HG03565 (cell line): Measurements from ENCODE around the gene KLK13.

ENCODE experiments used
- ATAC-seq: cut with Tn5 transposase; IDR thresholded peaks from one replicate; pipeline ENCODE4 v1.9.1; 2021; ENCODE audit warnings: mild to moderate bottlenecking, moderate library complexity; ENCODE audit not compliant: unreplicated experiment

Gene KLK13

GRCh38 chr19:51023946-51024345, 40.9 kb downstream of the KLK13 start:
- ATAC-seq, result no peak

DNA sequence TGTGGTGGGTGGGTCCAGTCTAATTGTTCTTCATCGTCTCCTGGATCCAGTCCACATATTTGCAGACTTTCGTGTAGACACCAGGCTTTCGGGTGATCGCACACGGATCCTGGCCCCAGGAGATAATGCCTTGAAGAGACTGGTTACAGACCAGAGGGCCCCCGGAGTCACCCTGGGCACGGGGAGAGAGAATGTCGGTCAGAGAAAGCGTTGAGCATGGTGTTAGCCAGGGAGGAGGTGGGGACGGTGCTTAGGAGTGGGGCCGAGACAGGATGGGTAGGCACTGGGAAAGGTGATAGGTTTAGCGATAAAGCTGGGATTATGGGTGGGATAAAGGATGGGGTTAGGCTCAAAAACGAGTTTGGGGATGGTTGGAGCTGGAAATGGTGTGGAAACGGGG, 42.4 kb downstream of the KLK13 start:
- no peak for ATAC-seq

GRCh38 chr19:51020988-51021651, 43.8 kb downstream of the KLK13 start:
- no peak for ATAC-seq

GRCh38 chr19:51019544-51019925, 45.4 kb downstream of the KLK13 start, which contains the start of gene KLK10:
KLK10 (minus strand) TSS chr19:51019709; CDS start chr19:51019130, 579 bp downstream.
- ATAC-seq, result no peak

- no peak for ATAC-seq
These were observed 45.9 kb downstream of the KLK13 start for GRCh38 chr19:51018745-51019543.

DNA sequence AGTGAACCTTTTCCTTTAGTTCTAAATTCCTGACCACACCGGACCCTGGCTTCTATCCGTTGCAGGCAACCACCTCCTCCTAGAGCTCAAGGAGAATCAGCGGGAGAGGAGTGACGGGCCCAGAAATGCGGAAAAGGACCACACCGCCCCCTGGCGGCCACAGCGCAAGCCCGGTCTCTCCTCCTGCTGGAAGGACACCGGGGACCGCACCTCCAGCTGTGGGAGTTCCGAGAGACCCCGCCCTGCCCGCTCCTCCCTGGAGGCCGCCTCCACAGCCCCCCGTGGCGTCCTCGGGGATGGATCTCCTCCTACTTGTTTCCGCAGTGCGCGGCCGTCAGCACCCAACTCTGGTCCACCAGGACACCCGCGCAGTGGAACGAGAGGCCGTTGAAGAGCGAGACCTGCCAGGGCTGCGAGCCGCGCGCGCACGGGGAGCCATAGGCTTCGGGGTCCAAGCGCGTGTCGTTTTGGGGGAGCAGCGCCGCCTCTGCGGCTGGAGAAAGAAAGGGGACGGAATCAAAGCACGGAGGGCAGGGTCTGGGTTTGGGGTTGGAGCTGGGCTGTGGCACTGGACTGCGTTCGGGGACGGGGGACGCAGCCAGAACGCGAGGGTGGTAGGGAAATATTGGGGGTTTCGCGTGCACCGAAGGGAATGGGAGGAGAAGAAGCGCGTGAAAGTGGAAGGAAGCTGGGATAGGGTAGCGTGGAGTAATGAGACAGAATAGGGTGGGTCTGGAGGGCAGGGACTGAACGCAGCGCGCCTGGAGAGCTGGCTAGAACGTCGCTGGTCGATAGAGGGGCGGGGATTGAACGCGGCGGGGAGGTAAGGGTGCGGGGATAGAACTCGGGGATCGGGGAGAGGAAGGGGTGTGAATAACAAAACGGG, 47.9 kb downstream of the KLK13 start:
- ATAC-seq, result no peak

- ATAC-seq, result no peak
These were observed 49.1 kb downstream of the KLK13 start for GRCh38 chr19:51015691-51016267.

DNA sequence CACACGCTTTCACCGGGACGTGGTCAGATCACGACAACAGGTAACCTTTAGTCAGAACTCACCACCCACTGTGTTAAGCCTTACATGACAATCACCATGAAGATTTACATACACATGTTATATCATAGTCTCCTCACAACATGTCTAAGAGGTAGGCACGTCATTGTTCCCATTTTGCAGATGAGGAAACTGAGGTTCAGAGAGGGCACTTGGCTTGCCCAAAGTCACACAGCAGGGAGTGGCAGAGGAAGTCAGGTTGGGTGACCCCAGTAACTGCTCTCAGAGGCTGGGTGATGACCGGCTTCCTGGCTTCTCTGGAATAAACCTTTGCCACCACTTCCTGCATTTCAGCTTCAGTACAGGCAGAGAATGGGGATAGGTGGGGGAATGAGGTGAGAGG, 50.6 kb downstream of the KLK13 start:
- ATAC-seq, result no peak

DNA sequence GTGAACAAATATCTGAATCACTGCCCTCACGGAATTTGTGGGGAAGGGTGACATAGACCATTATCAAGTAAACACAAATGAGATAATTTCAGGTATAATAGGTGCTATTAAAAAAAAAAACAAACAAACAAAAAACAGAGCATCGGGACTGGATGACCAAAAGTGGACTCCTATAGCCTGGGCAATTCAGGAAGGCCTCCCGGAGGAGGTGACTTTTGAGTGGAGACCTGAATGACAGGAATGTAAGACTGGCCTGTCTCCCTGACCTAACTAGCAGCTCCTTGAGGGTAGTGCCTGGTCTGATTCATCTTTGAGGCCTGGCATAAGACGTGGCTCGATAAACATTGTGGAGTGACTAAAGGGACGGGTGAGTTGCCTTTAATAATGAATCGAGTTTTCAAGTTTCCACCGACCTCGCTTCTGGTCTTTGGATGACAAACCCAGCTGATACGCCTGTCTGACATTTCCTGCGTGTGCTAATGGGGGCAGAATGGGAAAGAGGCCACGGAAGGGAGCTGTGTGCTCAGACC, 52.2 kb downstream of the KLK13 start:
- ATAC-seq, result no peak

DNA sequence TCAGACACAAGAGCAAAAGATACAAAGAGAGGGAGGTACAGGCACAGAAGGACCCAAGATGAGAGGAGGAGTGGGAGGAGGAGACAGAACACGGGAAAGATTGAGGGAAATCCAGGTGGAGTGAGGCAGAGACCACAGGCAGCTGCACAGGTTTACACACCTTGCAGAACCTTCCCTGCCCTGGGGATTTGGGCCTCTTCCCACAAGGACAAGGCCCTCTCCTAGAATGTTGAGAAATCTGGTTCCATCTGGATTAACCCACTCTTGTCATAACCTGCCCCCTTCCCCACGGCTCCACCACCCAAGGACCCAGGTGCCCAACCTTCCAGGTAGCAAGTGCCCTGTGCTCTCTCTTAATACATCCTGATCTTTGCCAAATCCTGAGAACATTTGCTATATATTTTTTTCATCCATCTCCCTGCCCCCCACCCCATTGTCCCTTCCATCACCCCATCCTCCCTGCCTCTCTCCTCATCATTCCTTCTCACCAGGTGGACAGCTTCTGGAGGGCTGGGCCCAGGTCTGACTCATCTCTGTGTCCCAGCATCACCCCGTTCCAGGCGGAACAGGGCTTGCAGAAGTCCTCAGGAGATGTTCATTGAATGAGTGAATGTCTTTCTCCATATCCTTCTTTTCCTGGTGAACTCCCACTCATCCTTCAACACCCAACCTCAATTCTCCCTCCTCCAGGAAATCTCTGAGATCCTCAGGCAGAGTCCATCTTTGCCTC, 54.7 kb downstream of the KLK13 start:
- no peak for ATAC-seq

GRCh38 chr19:51009061-51009891, 55.6 kb downstream of the KLK13 start:
- ATAC-seq, result no peak

- ATAC-seq, result no peak
These were observed 57.4 kb downstream of the KLK13 start for GRCh38 chr19:51007488-51007887.

GRCh38 chr19:51006406-51006805, 58.5 kb downstream of the KLK13 start:
- no peak for ATAC-seq
